Fibroblast of villous mesenchyme (primary cell): Measurements from ENCODE around the gene C1RL. TPM values are rescaled to one million over a fixed set of nuclear protein-coding genes. Genes with fewer than 3 reads are reported as not detected.

Source experiments
- DNase-seq: peaks from one replicate; pipeline ENCODE4 v3.0.0-alpha.2; 2010; ENCODE audit warnings: low read depth
- H3K4me3 ChIP-seq: 2 replicates; pipeline ENCODE4 v1.5.1; 2011; ENCODE audit warnings: low read depth, mild to moderate bottlenecking, low read length
- CTCF ChIP-seq: IDR thresholded peaks from 2 replicates; pipeline ENCODE4 v1.5.1; 2012; ENCODE audit warnings: low read depth, mild to moderate bottlenecking, low read length; ENCODE audit not compliant: insufficient read depth
- total RNA-seq: library from RNA; depleted of rRNA; stranded (reverse); fragments of >200 nt; gene quantifications from 2 replicates; pipeline ENCODE4 v1.2.3, GENCODE V29; 2012

The C1RL gene
- total RNA-seq: 30.2 and 34.5 TPM in 2 replicates

GRCh38 chr12:7108796-7109571 is at the start of gene C1RL:
Gene C1RL, minus strand, starts transcription at chr12:7109214. Its CDS starts 34 bp downstream, at chr12:7109180.
- peak within 1 kb of the TSS; percentile 77 for H3K4me3 ChIP-seq
- DNase-seq: peak; percentile 92
- TF ChIP-seq CTCF: peak; percentile 97

GRCh38 chr12:7157391-7157790 is 48.4 kb upstream of the C1RL start:
- no peak for TF ChIP-seq CTCF
- DNase-seq: no peak
- no peak overlapping the region for H3K4me3 ChIP-seq

GRCh38 chr12:7156259-7157197 is 47.5 kb upstream of the C1RL start:
- no peak for TF ChIP-seq CTCF
- no peak overlapping the region for H3K4me3 ChIP-seq
- no peak for DNase-seq

GRCh38 chr12:7155471-7156034 is 46.5 kb upstream of the C1RL start:
- peak; percentile 43 for DNase-seq
- no peak for TF ChIP-seq CTCF
- H3K4me3 ChIP-seq: no peak overlapping the region

- no peak overlapping the region for H3K4me3 ChIP-seq
- TF ChIP-seq CTCF: no peak
- DNase-seq: peak; percentile 77
Observed at GRCh38 chr12:7154901-7155470, 46.0 kb upstream of the C1RL start.

GRCh38 chr12:7154042-7154441 is 45.0 kb upstream of the C1RL start:
- no peak for DNase-seq
- H3K4me3 ChIP-seq: no peak overlapping the region
- no peak for TF ChIP-seq CTCF
